Ishikawa (cell line): ENCODE data around the gene MIER2.

Experiments used
- CEBPB ChIP-seq: IDR thresholded peaks from 2 replicates; pipeline ENCODE4 v1.6.1; 2012
- CREB1 ChIP-seq: IDR thresholded peaks from 2 replicates; pipeline ENCODE4 v1.6.1; 2012; ENCODE audit warnings: low read depth
- EGR1 ChIP-seq: IDR thresholded peaks from 2 replicates; pipeline ENCODE4 v1.6.1; 2012
- EP300 ChIP-seq: IDR thresholded peaks from 2 replicates; pipeline ENCODE4 v1.6.1; 2012; ENCODE audit warnings: borderline replicate concordance
- FOXM1 ChIP-seq: IDR thresholded peaks from 2 replicates; pipeline ENCODE4 v1.6.1; 2012; ENCODE audit warnings: low read depth, borderline replicate concordance
- NFIC ChIP-seq: IDR thresholded peaks from 2 replicates; pipeline ENCODE4 v1.6.1; 2012
- RAD21 ChIP-seq: IDR thresholded peaks from 2 replicates; pipeline ENCODE4 v1.6.1; 2012; ENCODE audit warnings: low read depth
- REST ChIP-seq: IDR thresholded peaks from 2 replicates; pipeline ENCODE4 v1.6.1; 2012; ENCODE audit warnings: low read depth, mild to moderate bottlenecking
- TAF1 ChIP-seq: IDR thresholded peaks from 2 replicates; pipeline ENCODE4 v1.6.1; 2012; ENCODE audit warnings: low read depth, mild to moderate bottlenecking
- TCF12 ChIP-seq: IDR thresholded peaks from 2 replicates; pipeline ENCODE4 v1.6.1; 2012; ENCODE audit warnings: low read depth
- TEAD4 ChIP-seq: IDR thresholded peaks from 2 replicates; pipeline ENCODE4 v1.6.1; 2012
- USF1 ChIP-seq: IDR thresholded peaks from 2 replicates; pipeline ENCODE4 v1.6.1; 2012
- YY1 ChIP-seq: IDR thresholded peaks from 2 replicates; pipeline ENCODE4 v1.6.1; 2012; ENCODE audit warnings: low read depth
- ZBTB7A ChIP-seq: IDR thresholded peaks from 2 replicates; pipeline ENCODE4 v1.6.1; 2012; ENCODE audit warnings: low read depth
- TF ChIP-seq, protein P1 (sequence below): IDR thresholded peaks from 2 replicates; pipeline ENCODE4 v1.6.1; 2012

The MIER2 gene

DNA sequence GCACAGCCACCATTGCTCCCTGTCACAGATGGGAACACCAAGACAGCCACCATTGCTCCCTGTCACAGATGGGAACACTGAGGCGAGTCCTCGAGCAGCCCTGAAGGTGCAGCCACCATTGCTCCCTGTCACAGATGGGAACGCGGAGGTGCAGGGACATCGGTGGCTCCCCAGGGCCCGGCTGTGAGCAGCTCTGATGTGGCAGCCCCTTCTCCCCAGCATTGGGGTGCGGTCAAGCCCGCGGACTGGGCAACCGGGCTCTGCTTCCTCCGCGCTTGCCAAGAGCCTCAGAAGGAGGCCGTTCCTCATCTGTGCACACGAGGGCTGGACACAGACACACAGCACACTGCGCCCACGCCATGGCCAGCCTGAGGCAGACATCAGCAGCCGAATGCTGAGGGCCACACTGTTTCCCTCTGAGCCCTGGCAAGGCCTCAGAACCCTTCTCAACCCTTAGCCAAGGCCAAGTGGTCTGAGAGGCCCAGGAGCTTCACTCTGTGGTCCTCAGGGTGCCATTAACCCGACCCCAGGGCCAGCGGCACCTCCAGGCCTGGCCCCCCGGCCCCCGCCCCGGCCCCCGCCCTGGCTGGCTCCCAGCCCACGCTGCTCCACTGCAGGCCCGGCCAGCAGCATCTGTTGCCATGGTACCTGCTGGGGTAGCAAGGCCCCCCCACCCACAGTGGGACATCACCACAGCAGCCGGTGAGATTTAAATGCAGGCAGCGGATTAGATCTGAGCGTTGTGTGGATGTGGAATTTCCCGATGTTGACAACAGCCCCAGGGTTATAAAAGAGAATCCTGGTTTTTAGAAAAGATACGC lies 46.0 kb upstream of the MIER2 start:
- TF ChIP-seq ZBTB7A: no peak

DNA sequence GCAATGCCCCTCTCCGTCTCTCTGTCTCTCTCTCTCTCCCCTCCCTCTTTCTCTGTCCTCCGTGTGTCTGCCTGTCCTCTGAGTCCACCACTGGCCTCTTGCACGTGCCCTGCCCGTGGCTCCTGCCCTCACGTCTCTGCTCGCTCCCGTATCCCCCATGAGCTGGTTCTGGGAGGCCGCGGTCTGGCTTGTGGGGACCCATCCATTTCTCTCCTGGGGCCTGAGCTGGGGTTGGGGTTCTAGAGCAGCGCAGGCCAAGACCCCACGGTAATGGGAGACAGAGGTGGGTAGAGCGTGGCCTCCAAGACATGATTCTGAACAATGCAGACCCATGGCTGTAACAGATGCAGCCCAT lies 45.3 kb upstream of the MIER2 start:
- no peak for TF ChIP-seq YY1

GRCh38 chr19:389255-389934 lies 44.8 kb upstream of the MIER2 start:
- no peak for TF ChIP-seq USF1
- no peak for TF ChIP-seq TEAD4
- TF ChIP-seq ZBTB7A: no peak

DNA sequence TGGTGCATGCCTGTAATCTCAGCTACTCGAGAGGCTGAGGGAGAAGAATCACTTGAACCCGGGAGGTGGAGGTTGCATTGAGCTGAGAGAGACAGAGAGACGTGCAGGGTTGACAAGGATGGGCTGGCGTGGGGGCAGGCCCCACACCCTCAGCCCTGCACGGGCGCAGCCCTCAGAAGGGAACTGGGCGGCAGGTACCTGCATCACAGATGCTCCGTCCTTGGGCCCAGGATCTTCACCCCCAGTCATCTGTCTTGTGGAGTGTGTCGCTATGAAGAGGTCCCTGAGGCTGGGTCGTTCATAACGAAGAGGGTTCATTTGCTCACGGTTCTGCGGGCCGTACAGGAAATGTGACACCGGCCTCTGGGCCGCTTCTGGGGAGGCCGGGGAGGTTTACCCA lies 44.1 kb upstream of the MIER2 start:
- TF ChIP-seq CREB1 (no peak), EGR1 (no peak), TCF12 (no peak), ZBTB7A (no peak), TAF1 (no peak), NFIC (no peak), FOXM1 (no peak), EP300 (no peak), TEAD4 (no peak), REST (no peak), RAD21 (no peak), USF1 (no peak), CEBPB (no peak), YY1 (no peak)
- TF ChIP-seq, protein P1, sequence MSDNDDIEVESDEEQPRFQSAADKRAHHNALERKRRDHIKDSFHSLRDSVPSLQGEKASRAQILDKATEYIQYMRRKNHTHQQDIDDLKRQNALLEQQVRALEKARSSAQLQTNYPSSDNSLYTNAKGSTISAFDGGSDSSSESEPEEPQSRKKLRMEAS: no peak

GRCh38 chr19:387777-388176 lies 43.2 kb upstream of the MIER2 start:
- TF ChIP-seq USF1 (no peak), FOXM1 (no peak), CEBPB (no peak), RAD21 (no peak), YY1 (no peak), EP300 (no peak), EGR1 (no peak), REST (no peak), TAF1 (no peak), TCF12 (no peak), NFIC (no peak), ZBTB7A (no peak), CREB1 (no peak), TEAD4 (no peak)
- TF ChIP-seq, protein P1: no peak

DNA sequence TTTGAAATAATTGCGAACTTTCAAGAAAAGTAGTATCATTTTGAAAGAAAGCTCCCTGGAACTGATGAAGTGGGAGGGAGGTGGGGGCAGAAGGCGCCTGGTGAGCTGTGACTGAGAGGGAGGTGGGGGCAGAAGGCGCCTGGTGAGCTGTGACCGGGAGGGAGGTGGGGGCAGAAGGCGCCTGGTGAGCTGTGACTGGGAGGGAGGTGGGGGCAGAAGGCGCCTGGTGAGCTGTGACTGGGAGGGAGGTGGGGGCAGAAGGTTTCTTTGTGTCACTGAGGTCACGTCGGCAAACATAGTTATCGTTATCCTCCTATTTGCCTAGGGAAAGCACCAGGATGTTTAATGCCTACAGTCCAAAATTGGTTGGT lies 40.2 kb upstream of the MIER2 start:
- no peak for TF ChIP-seq CEBPB
- TF ChIP-seq TEAD4: no peak
- TF ChIP-seq YY1: no peak
- TF ChIP-seq NFIC: no peak
